Astrocyte of the spinal cord (primary cell): ENCODE results near the gene PLA2G6.

Experiments
- DNase-seq: peaks from one replicate; pipeline ENCODE4 v3.0.0; 2011; ENCODE audit warnings: low read depth, low spot score
- H3K4me3 ChIP-seq: 2 replicates; pipeline ENCODE4 v1.5.1; 2011; ENCODE audit warnings: low read depth, mild to moderate bottlenecking, low read length, moderate library complexity
- CTCF ChIP-seq: IDR thresholded peaks from 2 replicates; pipeline ENCODE4 v1.5.1; 2012; ENCODE audit warnings: low read depth, mild to moderate bottlenecking, low read length, inconsistent platforms
- in situ Hi-C: cut with HindIII; loops from 2 replicates; pipeline ENCODE4 v1.10.0; 2017; ENCODE audit warnings: low sequenced_read_pairs

Gene PLA2G6

GRCh38 chr22:38169116-38169515 lies 12.5 kb downstream of the PLA2G6 start:
- no peak overlapping the region for H3K4me3 ChIP-seq
- in situ Hi-C loops, result no loop called here
- no peak for TF ChIP-seq CTCF
- DNase-seq, result no peak

- no peak for TF ChIP-seq CTCF
- no peak for DNase-seq
- H3K4me3 ChIP-seq, result no peak overlapping the region
- in situ Hi-C loops, result no loop called here
These were observed 13.6 kb downstream of the PLA2G6 start for GRCh38 chr22:38167988-38168407.

- H3K4me3 ChIP-seq, result no peak overlapping the region
- no peak for TF ChIP-seq CTCF
- in situ Hi-C loops, result no loop called here
- DNase-seq, result no peak
These were observed 15.6 kb downstream of the PLA2G6 start for GRCh38 chr22:38165922-38166593.

GRCh38 chr22:38164551-38164918 lies 17.1 kb downstream of the PLA2G6 start:
- no peak for TF ChIP-seq CTCF
- no peak overlapping the region for H3K4me3 ChIP-seq
- no peak for DNase-seq
- in situ Hi-C loops, result no loop called here

- in situ Hi-C loops, result no loop called here
- DNase-seq, result no peak
- no peak overlapping the region for H3K4me3 ChIP-seq
- TF ChIP-seq CTCF, result no peak
These were observed 17.6 kb downstream of the PLA2G6 start for GRCh38 chr22:38163844-38164550.

GRCh38 chr22:38162881-38163843 lies 18.5 kb downstream of the PLA2G6 start:
- TF ChIP-seq CTCF, result no peak
- no peak overlapping the region for H3K4me3 ChIP-seq
- in situ Hi-C loops, result no loop called here
- DNase-seq, result no peak
